ENCODE measurements around the gene THSD4.

Gene THSD4

DNA sequence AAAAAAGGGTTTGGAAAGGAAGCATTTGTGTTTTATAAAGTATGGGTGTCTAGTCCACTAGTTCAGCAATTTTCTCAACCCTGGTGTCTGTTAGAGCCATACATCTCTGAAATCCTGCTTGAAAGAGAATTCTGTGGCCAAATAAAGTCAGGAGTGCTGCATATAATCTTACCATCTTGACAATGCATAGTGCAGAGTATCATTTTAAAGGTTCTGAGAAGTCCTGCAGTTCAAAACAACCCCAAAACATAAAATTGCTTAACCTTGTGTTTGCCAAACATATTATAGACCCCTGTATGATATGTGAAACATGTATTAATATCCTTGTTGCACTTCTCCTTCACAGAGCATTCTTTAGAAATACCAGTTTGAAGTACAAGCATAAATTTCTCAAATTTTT is 191.3 kb downstream of the THSD4 start:
- Histone ChIP-seq H3K27ac (no peak overlapping the region), H3K4me2 (no peak overlapping the region), H3K27me3 (ENCODE audit: insufficient read depth, low read depth) (no peaks in the 10 kb centered on the region), H2AFZ (ENCODE audit: low read depth) (no peak overlapping the region), H3K9ac (no peak overlapping the region), H3K4me3 (IDR thresholded peaks at IDR 0.05; ENCODE audit: insufficient read depth, low read depth, low read length) (no peak overlapping the region), H3K4me1 (ENCODE audit: low read depth, poor library complexity, severe bottlenecking) (no peaks in the 10 kb centered on the region), H3K79me2 (ENCODE audit: insufficient read depth, low read depth) (no peaks in the 10 kb centered on the region), H4K20me1 (ENCODE audit: insufficient read depth) (no peaks in the 10 kb centered on the region), H3K36me3 (ENCODE audit: insufficient read depth) (no peaks in the 10 kb centered on the region)
- TF ChIP-seq, protein P1, sequence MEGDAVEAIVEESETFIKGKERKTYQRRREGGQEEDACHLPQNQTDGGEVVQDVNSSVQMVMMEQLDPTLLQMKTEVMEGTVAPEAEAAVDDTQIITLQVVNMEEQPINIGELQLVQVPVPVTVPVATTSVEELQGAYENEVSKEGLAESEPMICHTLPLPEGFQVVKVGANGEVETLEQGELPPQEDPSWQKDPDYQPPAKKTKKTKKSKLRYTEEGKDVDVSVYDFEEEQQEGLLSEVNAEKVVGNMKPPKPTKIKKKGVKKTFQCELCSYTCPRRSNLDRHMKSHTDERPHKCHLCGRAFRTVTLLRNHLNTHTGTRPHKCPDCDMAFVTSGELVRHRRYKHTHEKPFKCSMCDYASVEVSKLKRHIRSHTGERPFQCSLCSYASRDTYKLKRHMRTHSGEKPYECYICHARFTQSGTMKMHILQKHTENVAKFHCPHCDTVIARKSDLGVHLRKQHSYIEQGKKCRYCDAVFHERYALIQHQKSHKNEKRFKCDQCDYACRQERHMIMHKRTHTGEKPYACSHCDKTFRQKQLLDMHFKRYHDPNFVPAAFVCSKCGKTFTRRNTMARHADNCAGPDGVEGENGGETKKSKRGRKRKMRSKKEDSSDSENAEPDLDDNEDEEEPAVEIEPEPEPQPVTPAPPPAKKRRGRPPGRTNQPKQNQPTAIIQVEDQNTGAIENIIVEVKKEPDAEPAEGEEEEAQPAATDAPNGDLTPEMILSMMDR (conservative IDR thresholded peaks at IDR 0.05; ENCODE audit: low read depth, low read length), result no peak

DNA sequence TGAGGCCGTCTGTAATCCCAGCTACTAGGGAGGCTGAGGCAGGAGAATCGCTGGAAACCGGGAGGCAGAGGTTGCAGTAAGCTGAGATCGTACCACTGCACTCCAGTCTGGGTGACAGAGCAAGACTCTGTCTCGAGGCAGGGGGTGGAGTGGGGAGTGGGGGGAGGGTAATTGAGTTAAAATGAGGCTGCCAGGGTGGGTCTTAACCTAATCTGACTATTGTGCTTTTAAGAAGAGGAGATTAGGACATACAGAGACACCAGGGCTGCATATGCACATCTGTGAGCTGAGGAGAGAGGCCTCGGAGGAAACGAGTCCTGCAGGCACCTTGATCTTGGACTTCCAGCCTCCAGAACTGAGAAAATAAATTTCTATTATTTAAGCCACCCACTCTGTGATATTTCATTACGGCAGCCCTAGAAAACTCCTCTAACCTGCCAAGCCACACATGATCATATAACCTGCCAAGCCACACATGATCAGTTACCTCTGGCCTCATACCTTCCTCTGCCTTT is 197.0 kb downstream of the THSD4 start:
- H3K36me3 ChIP-seq (ENCODE audit: insufficient read depth), result no peaks in the 10 kb centered on the region
- H3K4me1 ChIP-seq (ENCODE audit: low read depth, poor library complexity, severe bottlenecking), result no peaks in the 10 kb centered on the region
- H3K79me2 ChIP-seq (ENCODE audit: insufficient read depth, low read depth), result no peaks in the 10 kb centered on the region
- H3K27ac ChIP-seq, result no peak overlapping the region
- H4K20me1 ChIP-seq (ENCODE audit: insufficient read depth), result no peaks in the 10 kb centered on the region
- no peak overlapping the region for H2AFZ ChIP-seq (ENCODE audit: low read depth)
- no peak overlapping the region for H3K4me2 ChIP-seq
- no peaks in the 10 kb centered on the region for H3K27me3 ChIP-seq (ENCODE audit: insufficient read depth, low read depth)
- H3K4me3 ChIP-seq (IDR thresholded peaks at IDR 0.05; ENCODE audit: insufficient read depth, low read depth, low read length), result no peak overlapping the region
- TF ChIP-seq, protein P1 (conservative IDR thresholded peaks at IDR 0.05; ENCODE audit: low read depth, low read length), result no peak
- no peak overlapping the region for H3K9ac ChIP-seq

DNA sequence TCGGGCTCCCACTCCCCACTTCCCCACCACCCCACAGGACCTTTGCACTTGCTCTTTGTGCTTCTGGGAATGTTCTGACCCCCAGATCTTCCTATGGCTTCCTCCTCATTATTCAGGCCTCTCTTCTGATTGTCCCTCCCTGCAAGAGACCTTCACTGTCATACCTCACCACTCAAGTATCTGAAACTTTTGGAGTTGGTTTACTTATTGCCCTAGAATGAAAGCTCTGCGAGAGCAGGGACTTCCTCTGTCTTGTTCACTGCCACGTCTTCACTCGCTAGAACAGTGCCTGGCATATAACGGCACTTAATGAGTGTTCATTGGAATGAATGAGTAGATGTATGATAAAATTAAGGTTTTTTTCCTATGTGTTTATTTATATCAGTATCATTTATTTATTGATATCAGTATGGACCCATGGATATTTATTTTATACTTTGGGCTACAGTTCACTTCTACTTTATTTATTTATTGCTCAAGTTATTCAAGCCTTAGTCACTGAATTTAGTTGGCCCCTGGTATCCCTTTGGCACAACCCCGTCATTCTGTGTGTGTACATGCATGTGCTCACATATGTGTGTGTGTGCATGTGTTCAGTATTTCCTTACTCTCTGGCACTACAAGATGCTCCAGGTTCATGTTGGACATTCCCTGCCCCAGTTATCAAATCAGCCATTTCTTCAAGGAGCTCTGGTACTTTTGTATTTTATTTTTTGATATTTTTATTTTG is 197.6 kb downstream of the THSD4 start:
- H3K27me3 ChIP-seq (ENCODE audit: insufficient read depth, low read depth), result no peaks in the 10 kb centered on the region
- no peaks in the 10 kb centered on the region for H4K20me1 ChIP-seq (ENCODE audit: insufficient read depth)
- H3K4me1 ChIP-seq (ENCODE audit: low read depth, poor library complexity, severe bottlenecking), result no peaks in the 10 kb centered on the region
- no peak overlapping the region for H3K27ac ChIP-seq
- TF ChIP-seq, protein P1 (conservative IDR thresholded peaks at IDR 0.05; ENCODE audit: low read depth, low read length), result no peak
- H3K9ac ChIP-seq, result no peak overlapping the region
- H3K4me2 ChIP-seq, result no peak overlapping the region
- no peak overlapping the region for H2AFZ ChIP-seq (ENCODE audit: low read depth)
- H3K4me3 ChIP-seq (IDR thresholded peaks at IDR 0.05; ENCODE audit: insufficient read depth, low read depth, low read length), result no peak overlapping the region
- H3K36me3 ChIP-seq (ENCODE audit: insufficient read depth), result no peaks in the 10 kb centered on the region
- H3K79me2 ChIP-seq (ENCODE audit: insufficient read depth, low read depth), result no peaks in the 10 kb centered on the region

DNA sequence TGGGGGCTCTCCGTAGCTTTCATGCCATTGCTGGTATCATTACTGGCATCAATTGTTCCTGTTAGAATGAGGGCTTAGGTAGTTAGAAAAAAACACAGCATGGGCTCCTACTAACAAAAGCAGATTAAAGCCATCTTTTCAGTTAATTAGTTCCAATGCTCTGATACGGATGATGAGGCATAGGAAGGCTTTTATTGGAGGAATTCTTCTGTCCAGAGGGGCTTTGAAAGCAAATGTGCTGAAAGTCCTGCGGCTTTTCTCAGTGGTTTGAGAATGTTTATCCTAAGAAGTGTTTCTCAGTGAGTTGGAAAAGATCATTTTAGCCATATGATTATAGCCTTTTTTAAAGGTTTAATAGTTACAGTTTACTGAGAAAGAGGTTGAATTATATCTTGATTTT is 198.5 kb downstream of the THSD4 start:
- H3K27ac ChIP-seq, result no peak overlapping the region

More for the DNA sequence above, 198.5 kb downstream of the THSD4 start:
- H3K79me2 ChIP-seq (ENCODE audit: insufficient read depth, low read depth), result no peaks in the 10 kb centered on the region
- no peak overlapping the region for H3K4me3 ChIP-seq (IDR thresholded peaks at IDR 0.05; ENCODE audit: insufficient read depth, low read depth, low read length)
- H3K9ac ChIP-seq, result no peak overlapping the region
- no peak overlapping the region for H2AFZ ChIP-seq (ENCODE audit: low read depth)
- no peaks in the 10 kb centered on the region for H3K4me1 ChIP-seq (ENCODE audit: low read depth, poor library complexity, severe bottlenecking)
- H4K20me1 ChIP-seq (ENCODE audit: insufficient read depth), result no peaks in the 10 kb centered on the region
- no peaks in the 10 kb centered on the region for H3K36me3 ChIP-seq (ENCODE audit: insufficient read depth)
- TF ChIP-seq, protein P1 (conservative IDR thresholded peaks at IDR 0.05; ENCODE audit: low read depth, low read length), result no peak
- no peaks in the 10 kb centered on the region for H3K27me3 ChIP-seq (ENCODE audit: insufficient read depth, low read depth)
- H3K4me2 ChIP-seq, result no peak overlapping the region
